Measurements from ENCODE around the gene CFD.

DNA sequence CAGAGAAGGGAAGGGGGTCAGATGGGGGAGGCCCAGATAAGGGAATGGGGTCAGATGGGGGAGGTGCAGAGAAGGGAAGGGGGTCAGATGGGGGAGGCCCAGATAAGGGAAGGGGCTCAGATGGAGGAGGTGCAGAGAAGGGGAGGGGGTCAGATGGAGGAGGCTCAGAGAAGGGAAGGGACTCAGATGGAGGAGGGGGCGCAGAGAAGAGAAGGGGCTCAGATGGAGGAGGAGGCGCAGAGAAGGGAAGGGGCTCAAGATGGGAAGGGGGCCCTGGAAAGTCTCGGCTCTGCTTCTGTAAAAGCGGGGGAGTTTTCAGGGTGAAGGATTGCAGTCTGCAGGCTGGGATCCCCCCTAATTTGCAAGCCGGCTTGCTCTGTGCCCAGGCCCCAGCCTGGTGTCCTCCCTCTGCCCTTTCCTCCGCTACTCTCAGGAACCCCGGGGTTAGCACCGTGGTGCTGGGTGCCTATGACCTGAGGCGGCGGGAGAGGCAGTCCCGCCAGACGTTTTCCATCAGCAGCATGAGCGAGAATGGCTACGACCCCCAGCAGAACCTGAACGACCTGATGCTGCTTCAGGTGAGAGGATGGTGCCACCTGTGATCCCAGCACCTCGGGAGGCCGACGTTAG lies 30.2 kb upstream of the CFD start:
- TF ChIP-seq, protein P1, sequence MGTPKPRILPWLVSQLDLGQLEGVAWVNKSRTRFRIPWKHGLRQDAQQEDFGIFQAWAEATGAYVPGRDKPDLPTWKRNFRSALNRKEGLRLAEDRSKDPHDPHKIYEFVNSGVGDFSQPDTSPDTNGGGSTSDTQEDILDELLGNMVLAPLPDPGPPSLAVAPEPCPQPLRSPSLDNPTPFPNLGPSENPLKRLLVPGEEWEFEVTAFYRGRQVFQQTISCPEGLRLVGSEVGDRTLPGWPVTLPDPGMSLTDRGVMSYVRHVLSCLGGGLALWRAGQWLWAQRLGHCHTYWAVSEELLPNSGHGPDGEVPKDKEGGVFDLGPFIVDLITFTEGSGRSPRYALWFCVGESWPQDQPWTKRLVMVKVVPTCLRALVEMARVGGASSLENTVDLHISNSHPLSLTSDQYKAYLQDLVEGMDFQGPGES (IDR thresholded peaks at IDR 0.05), result no peak
- TF ChIP-seq, protein P2, sequence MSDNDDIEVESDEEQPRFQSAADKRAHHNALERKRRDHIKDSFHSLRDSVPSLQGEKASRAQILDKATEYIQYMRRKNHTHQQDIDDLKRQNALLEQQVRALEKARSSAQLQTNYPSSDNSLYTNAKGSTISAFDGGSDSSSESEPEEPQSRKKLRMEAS (IDR thresholded peaks at IDR 0.05; ENCODE audit: low read depth, low read length), result no peak
- TF ChIP-seq, protein P3, sequence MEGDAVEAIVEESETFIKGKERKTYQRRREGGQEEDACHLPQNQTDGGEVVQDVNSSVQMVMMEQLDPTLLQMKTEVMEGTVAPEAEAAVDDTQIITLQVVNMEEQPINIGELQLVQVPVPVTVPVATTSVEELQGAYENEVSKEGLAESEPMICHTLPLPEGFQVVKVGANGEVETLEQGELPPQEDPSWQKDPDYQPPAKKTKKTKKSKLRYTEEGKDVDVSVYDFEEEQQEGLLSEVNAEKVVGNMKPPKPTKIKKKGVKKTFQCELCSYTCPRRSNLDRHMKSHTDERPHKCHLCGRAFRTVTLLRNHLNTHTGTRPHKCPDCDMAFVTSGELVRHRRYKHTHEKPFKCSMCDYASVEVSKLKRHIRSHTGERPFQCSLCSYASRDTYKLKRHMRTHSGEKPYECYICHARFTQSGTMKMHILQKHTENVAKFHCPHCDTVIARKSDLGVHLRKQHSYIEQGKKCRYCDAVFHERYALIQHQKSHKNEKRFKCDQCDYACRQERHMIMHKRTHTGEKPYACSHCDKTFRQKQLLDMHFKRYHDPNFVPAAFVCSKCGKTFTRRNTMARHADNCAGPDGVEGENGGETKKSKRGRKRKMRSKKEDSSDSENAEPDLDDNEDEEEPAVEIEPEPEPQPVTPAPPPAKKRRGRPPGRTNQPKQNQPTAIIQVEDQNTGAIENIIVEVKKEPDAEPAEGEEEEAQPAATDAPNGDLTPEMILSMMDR (IDR thresholded peaks at IDR 0.05 in 2 of 3, conservative IDR thresholded peaks at IDR 0.05 in 1 of 3; ENCODE audit: control insufficient read depth in 2 of 3, extremely low read depth in 1 of 3, insufficient read depth in 1 of 3, low read depth in 3 of 3, low read length in 3 of 3), result no peak
- TF ChIP-seq TCF7 (IDR thresholded peaks at IDR 0.05; ENCODE audit: borderline replicate concordance) (no peak), SPI1 (IDR thresholded peaks at IDR 0.05; ENCODE audit: borderline replicate concordance, insufficient read depth, low read depth, low read length) (no peak), JUND (IDR thresholded peaks at IDR 0.05; ENCODE audit: low read depth, low read length) (no peak), FOS (IDR thresholded peaks at IDR 0.05; ENCODE audit: borderline replicate concordance, extremely low read depth, insufficient read length) (no peak), RCOR1 (conservative IDR thresholded peaks at IDR 0.05; ENCODE audit: low read depth, low read length) (no peak), ZNF274 (IDR thresholded peaks at IDR 0.05; ENCODE audit: insufficient read depth, insufficient read length) (no peak), CREB1 (IDR thresholded peaks at IDR 0.05; ENCODE audit: low read depth) (no peak), ZNF384 (IDR thresholded peaks at IDR 0.05; ENCODE audit: borderline replicate concordance, low read depth, low read length) (no peak), ZNF622 (IDR thresholded peaks at IDR 0.05) (no peak), BCL11A (IDR thresholded peaks at IDR 0.05; ENCODE audit: low read depth, low read length) (no peak), CEBPB (IDR thresholded peaks at IDR 0.05; ENCODE audit: borderline replicate concordance in 1 of 2, low read depth in 2 of 2, low read length in 2 of 2) (no peak)
